ENCODE measurements around the gene HTR4.
"Not testable (repeated sequence)": the region's sequence is repeated elsewhere in the genome, so short reads cannot be mapped to it uniquely, and the experiment has no call there.

The HTR4 gene

GRCh38 chr5:148471379-148471778 is 182.9 kb downstream of the HTR4 start:
- H3K36me3 Mint-ChIP-seq (ENCODE audit: low read depth): no peaks in the 10 kb centered on the region
- H3K4me1 Mint-ChIP-seq: no peaks in the 10 kb centered on the region
- H3K27ac Mint-ChIP-seq: no peak overlapping the region
- H3K4me3 Mint-ChIP-seq: no peak overlapping the region
- DNase-seq (no peak), ATAC-seq (no peak)
- peaks cover 7% of the 10 kb centered on the region for H3K27me3 Mint-ChIP-seq
- no peaks in the 10 kb centered on the region for H3K9me3 Mint-ChIP-seq

- Mint-ChIP-seq H3K27ac (no peak overlapping the region), H3K36me3 (ENCODE audit: low read depth) (no peaks in the 10 kb centered on the region), H3K4me1 (no peaks in the 10 kb centered on the region), H3K27me3 (peaks cover 9% of the 10 kb centered on the region), H3K9me3 (no peaks in the 10 kb centered on the region), H3K4me3 (no peak overlapping the region)
- DNase-seq: no peak
- ATAC-seq: no peak
These were observed 184.8 kb downstream of the HTR4 start for GRCh38 chr5:148469501-148469935.

- DNase-seq; H3K27ac Mint-ChIP-seq; H3K9me3 Mint-ChIP-seq; H3K4me3 Mint-ChIP-seq; H3K36me3 Mint-ChIP-seq (ENCODE audit: low read depth); H3K4me1 Mint-ChIP-seq; ATAC-seq; H3K27me3 Mint-ChIP-seq: not testable (repeated sequence)
These were observed 185.6 kb downstream of the HTR4 start for GRCh38 chr5:148468746-148469145.

GRCh38 chr5:148467958-148468357 is 186.4 kb downstream of the HTR4 start:
- Mint-ChIP-seq H3K4me1 (no peaks in the 10 kb centered on the region), H3K4me3 (no peak overlapping the region), H3K27ac (no peak overlapping the region), H3K36me3 (ENCODE audit: low read depth) (no peaks in the 10 kb centered on the region), H3K27me3 (peaks cover 7% of the 10 kb centered on the region), H3K9me3 (no peaks in the 10 kb centered on the region)
- ATAC-seq: peak; percentile 33
- DNase-seq: no peak

- DNase-seq (no peak), ATAC-seq (no peak)
- Mint-ChIP-seq H3K9me3 (no peaks in the 10 kb centered on the region), H3K36me3 (ENCODE audit: low read depth) (no peaks in the 10 kb centered on the region), H3K27ac (no peak overlapping the region), H3K4me1 (no peaks in the 10 kb centered on the region), H3K27me3 (peaks cover 12% of the 10 kb centered on the region), H3K4me3 (no peak overlapping the region)
These were observed 188.1 kb downstream of the HTR4 start for GRCh38 chr5:148466236-148466580.

- no peak overlapping the region for H3K4me3 Mint-ChIP-seq
- DNase-seq: no peak
- no peaks in the 10 kb centered on the region for H3K9me3 Mint-ChIP-seq
- H3K27ac Mint-ChIP-seq: no peak overlapping the region
- no peaks in the 10 kb centered on the region for H3K4me1 Mint-ChIP-seq
- ATAC-seq: no peak
- no peaks in the 10 kb centered on the region for H3K36me3 Mint-ChIP-seq (ENCODE audit: low read depth)
- peaks cover 12% of the 10 kb centered on the region for H3K27me3 Mint-ChIP-seq
These were observed 188.7 kb downstream of the HTR4 start for GRCh38 chr5:148465381-148466235.

- Mint-ChIP-seq H3K9me3 (no peaks in the 10 kb centered on the region), H3K36me3 (ENCODE audit: low read depth) (no peaks in the 10 kb centered on the region), H3K27ac (peak overlapping the region; percentile 68), H3K27me3 (peaks cover 18% of the 10 kb centered on the region), H3K4me3 (no peak overlapping the region), H3K4me1 (peaks cover 23% of the 10 kb centered on the region)
- ATAC-seq: peak; percentile 64
- DNase-seq: no peak
These were observed 194.7 kb downstream of the HTR4 start for GRCh38 chr5:148459669-148460068.

GRCh38 chr5:148458036-148458888 is 196.1 kb downstream of the HTR4 start:
- Mint-ChIP-seq H3K27me3 (peaks cover 20% of the 10 kb centered on the region), H3K9me3 (no peaks in the 10 kb centered on the region), H3K27ac (peak overlapping the region; percentile 68), H3K36me3 (ENCODE audit: low read depth) (no peaks in the 10 kb centered on the region), H3K4me1 (peaks cover 23% of the 10 kb centered on the region), H3K4me3 (no peak overlapping the region)
- ATAC-seq: peak; percentile 37
- no peak for DNase-seq

- peak; percentile 38 for ATAC-seq
- H3K4me3 Mint-ChIP-seq: no peak overlapping the region
- peaks cover 17% of the 10 kb centered on the region for H3K27me3 Mint-ChIP-seq
- H3K27ac Mint-ChIP-seq: no peak overlapping the region
- H3K36me3 Mint-ChIP-seq (ENCODE audit: low read depth): no peaks in the 10 kb centered on the region
- no peaks in the 10 kb centered on the region for H3K9me3 Mint-ChIP-seq
- no peak for DNase-seq
- H3K4me1 Mint-ChIP-seq: peaks cover 23% of the 10 kb centered on the region
These were observed 197.1 kb downstream of the HTR4 start for GRCh38 chr5:148457183-148457620.

GRCh38 chr5:148455185-148455584 is 199.1 kb downstream of the HTR4 start:
- Mint-ChIP-seq H3K27me3 (peaks cover 10% of the 10 kb centered on the region), H3K9me3 (no peaks in the 10 kb centered on the region), H3K36me3 (ENCODE audit: low read depth) (no peaks in the 10 kb centered on the region), H3K4me3 (no peak overlapping the region), H3K4me1 (peaks cover 19% of the 10 kb centered on the region), H3K27ac (no peak overlapping the region)
- DNase-seq (no peak), ATAC-seq (no peak)

GRCh38 chr5:148454576-148454975 is 199.8 kb downstream of the HTR4 start:
- no peaks in the 10 kb centered on the region for H3K36me3 Mint-ChIP-seq (ENCODE audit: low read depth)
- no peak for ATAC-seq
- H3K27me3 Mint-ChIP-seq: peaks cover 8% of the 10 kb centered on the region
- DNase-seq: no peak
- H3K27ac Mint-ChIP-seq: no peak overlapping the region
- H3K4me1 Mint-ChIP-seq: peaks cover 13% of the 10 kb centered on the region
- H3K9me3 Mint-ChIP-seq: no peaks in the 10 kb centered on the region
- H3K4me3 Mint-ChIP-seq: no peak overlapping the region

- no peak for ATAC-seq
- H3K27ac Mint-ChIP-seq: no peak overlapping the region
- peaks cover 2% of the 10 kb centered on the region for H3K27me3 Mint-ChIP-seq
- H3K4me3 Mint-ChIP-seq: no peak overlapping the region
- H3K9me3 Mint-ChIP-seq: no peaks in the 10 kb centered on the region
- no peak for DNase-seq
- H3K4me1 Mint-ChIP-seq: no peaks in the 10 kb centered on the region
- no peaks in the 10 kb centered on the region for H3K36me3 Mint-ChIP-seq (ENCODE audit: low read depth)
These were observed 201.7 kb downstream of the HTR4 start for GRCh38 chr5:148452499-148453193.

GRCh38 chr5:148446611-148447010 is 207.7 kb downstream of the HTR4 start:
- H3K4me3 Mint-ChIP-seq: no peak overlapping the region
- H3K27me3 Mint-ChIP-seq: no peaks in the 10 kb centered on the region
- no peaks in the 10 kb centered on the region for H3K4me1 Mint-ChIP-seq
- H3K9me3 Mint-ChIP-seq: no peaks in the 10 kb centered on the region
- no peak for ATAC-seq
- peaks cover 6% of the 10 kb centered on the region for H3K36me3 Mint-ChIP-seq (ENCODE audit: low read depth)
- DNase-seq: no peak
- no peak overlapping the region for H3K27ac Mint-ChIP-seq

- DNase-seq: no peak
- peaks cover 12% of the 10 kb centered on the region for H3K36me3 Mint-ChIP-seq (ENCODE audit: low read depth)
- no peak overlapping the region for H3K4me3 Mint-ChIP-seq
These were observed 208.7 kb downstream of the HTR4 start for GRCh38 chr5:148445578-148445977.

More at GRCh38 chr5:148445578-148445977, 208.7 kb downstream of the HTR4 start:
- Mint-ChIP-seq H3K27me3 (no peaks in the 10 kb centered on the region), H3K4me1 (no peaks in the 10 kb centered on the region), H3K27ac (no peak overlapping the region), H3K9me3 (no peaks in the 10 kb centered on the region)
- ATAC-seq: no peak

All from activated naive CD8-positive, alpha-beta T cell treated with anti-CD3 and anti-CD28 coated beads, Interleukin-2, amount 50 U/mL, for 24 hours (primary cell).